ENCODE results near the gene CACTIN. TPM values are rescaled to one million over a fixed set of nuclear protein-coding genes. Genes with fewer than 3 reads are reported as not detected.

The CACTIN gene
- total and polyA plus RNA-seq, 4 experiments from 2014 or later: 4.4 to 50.4 (median 30.1) TPM

DNA sequence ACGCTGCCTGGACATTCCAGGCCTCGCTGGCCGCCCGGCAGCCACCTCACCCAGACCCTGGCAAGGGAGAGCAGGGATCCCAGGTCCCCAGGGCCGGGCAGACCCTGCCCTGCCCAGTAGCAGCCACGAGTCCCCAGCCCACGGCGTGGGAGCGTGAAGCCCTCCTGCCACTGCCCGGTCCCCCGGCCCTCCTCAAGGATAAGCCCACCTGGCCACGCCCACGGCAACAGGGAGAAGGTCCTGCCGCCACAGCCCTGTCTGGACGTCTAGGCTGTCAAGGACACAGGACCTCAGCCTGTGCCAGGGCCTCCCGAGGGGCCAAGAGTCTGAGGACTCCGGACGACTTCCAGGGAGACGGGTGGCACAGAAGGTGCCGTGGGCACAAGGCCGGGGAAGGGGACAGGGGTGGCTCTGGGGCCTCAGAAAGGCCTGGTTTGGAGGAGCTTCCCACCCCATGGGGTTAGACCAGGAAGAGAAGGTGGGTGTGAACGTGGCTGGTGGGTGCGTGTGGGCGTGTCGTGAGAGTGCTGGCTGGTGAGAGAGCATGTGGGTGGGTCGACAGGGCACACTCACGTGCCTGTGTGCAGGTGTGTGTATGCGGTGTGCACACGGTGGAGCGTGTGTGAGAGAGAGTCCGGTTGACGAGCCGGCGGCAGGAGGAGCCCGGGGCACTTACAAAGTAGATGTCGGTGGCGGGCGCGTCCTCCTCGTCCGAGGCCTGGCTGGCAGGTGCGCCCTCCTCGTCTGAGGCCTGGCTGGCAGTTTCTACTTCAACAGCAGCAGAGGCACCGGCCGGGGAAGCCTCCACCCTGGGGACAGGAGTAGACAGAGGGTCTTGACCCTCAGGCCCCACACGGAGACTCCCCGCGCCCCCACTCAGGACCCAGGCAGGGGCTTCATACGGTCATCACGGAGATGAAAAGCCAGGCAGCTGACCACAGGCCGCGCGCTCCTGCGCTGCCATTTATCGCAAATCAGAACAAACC lies 11.9 kb upstream of the CACTIN start:
- POLR2A ChIA-PET (ENCODE audit: partially characterized antibody): no interaction called here
- Mint-ChIP-seq H3K27ac (no peak overlapping the region), H3K27me3 (no peaks in the 10 kb centered on the region), H3K36me3 (peaks cover 15 to 19% of the 10 kb centered on the region in 2 donors), H3K9me3 (no peaks in the 10 kb centered on the region), H3K4me1 (no peaks in the 10 kb centered on the region), H3K4me3 (no peak overlapping the region)
- intact Hi-C loops (cut with micrococcal nuclease): no loop called here
- Histone ChIP-seq H3K4me3 (ENCODE audit: low read length in 2 of 2) (no peak overlapping the region), H3K27ac (ENCODE audit: low read depth, low read length) (no peak overlapping the region), H3K4me1 (ENCODE audit: insufficient read depth, low read length) (no peaks in the 10 kb centered on the region), H3K27me3 (ENCODE audit: insufficient read depth, low read length) (no peaks in the 10 kb centered on the region), H3K9me3 (ENCODE audit: control insufficient read depth in 1 of 2, low read length in 2 of 2) (no peaks in the 10 kb centered on the region), H3K36me3 (ENCODE audit: insufficient read depth, low read length) (no peaks in the 10 kb centered on the region)
- CTCF ChIA-PET (ENCODE audit: partially characterized antibody): no interaction called here
- DNase-seq: no peak

DNA sequence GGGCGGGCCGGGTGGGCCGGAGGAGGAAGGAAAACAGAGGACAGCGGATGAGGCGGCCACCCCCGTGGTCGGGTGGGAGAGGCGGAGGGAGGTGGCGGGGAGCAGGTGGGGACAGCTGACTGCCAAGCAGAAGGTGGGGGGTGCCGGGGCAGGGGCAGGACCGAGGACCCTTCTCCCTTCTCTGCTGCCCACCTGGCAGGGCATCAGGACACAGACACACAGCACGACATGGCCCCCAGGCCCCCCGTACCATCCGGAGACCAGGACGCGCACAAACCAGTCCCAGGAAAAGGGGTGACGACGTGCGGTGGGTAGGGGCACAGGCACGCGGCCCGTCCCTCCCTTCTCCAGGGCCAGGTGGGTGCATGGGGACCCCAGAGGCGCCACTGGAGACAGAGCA lies 11.0 kb upstream of the CACTIN start:
- Mint-ChIP-seq H3K4me1 (no peaks in the 10 kb centered on the region), H3K36me3 (peaks cover 15 to 18% of the 10 kb centered on the region in 2 donors), H3K9me3 (no peaks in the 10 kb centered on the region), H3K27me3 (no peaks in the 10 kb centered on the region), H3K4me3 (no peak overlapping the region), H3K27ac (no peak overlapping the region)
- Histone ChIP-seq H3K9me3 (ENCODE audit: control insufficient read depth in 1 of 2, low read length in 2 of 2) (no peaks in the 10 kb centered on the region), H3K27me3 (ENCODE audit: insufficient read depth, low read length) (no peaks in the 10 kb centered on the region), H3K36me3 (ENCODE audit: insufficient read depth, low read length) (no peaks in the 10 kb centered on the region), H3K4me3 (ENCODE audit: low read length in 2 of 2) (no peak overlapping the region), H3K4me1 (ENCODE audit: insufficient read depth, low read length) (no peaks in the 10 kb centered on the region), H3K27ac (ENCODE audit: low read depth, low read length) (no peak overlapping the region)
- no peak for DNase-seq
- ChIA-PET POLR2A (ENCODE audit: partially characterized antibody) (no interaction called here), CTCF (ENCODE audit: partially characterized antibody) (no interaction called here)
- intact Hi-C loops (cut with micrococcal nuclease): no loop called here

DNA sequence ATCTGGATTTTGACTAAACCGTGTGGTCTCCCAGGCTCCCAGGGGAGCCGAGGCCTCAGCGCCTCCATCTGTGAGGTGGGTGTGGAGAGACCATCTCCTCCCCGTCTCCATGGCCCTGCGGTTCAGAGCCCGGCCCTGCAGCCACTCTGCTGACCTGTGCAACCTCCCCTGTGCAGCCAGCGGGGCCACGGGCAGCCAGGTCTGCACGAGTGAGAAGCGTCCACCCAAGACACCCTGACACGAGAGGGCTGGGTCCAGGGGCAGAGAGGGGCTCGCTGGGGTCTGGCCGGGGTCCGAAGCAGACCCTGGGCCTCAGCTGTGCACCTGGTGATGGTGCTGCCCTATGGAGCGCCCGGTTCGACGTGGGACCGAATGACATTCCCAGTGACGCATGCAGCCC lies 10.4 kb upstream of the CACTIN start:
- Histone ChIP-seq H3K36me3 (ENCODE audit: insufficient read depth, low read length) (no peaks in the 10 kb centered on the region), H3K27me3 (ENCODE audit: insufficient read depth, low read length) (no peaks in the 10 kb centered on the region), H3K27ac (ENCODE audit: low read depth, low read length) (no peak overlapping the region), H3K4me3 (ENCODE audit: low read length in 2 of 2) (no peak overlapping the region), H3K4me1 (ENCODE audit: insufficient read depth, low read length) (no peaks in the 10 kb centered on the region), H3K9me3 (ENCODE audit: control insufficient read depth in 1 of 2, low read length in 2 of 2) (no peaks in the 10 kb centered on the region)
- no peaks in the 10 kb centered on the region for H3K27me3 Mint-ChIP-seq
- peaks cover 14 to 15% of the 10 kb centered on the region in 2 donors for H3K36me3 Mint-ChIP-seq
- no peak overlapping the region for H3K27ac Mint-ChIP-seq
- H3K9me3 Mint-ChIP-seq: no peaks in the 10 kb centered on the region
- DNase-seq: no peak
- intact Hi-C loops (cut with micrococcal nuclease): no loop called here
- CTCF ChIA-PET (ENCODE audit: partially characterized antibody): no interaction called here
- no peak overlapping the region for H3K4me3 Mint-ChIP-seq
- no peaks in the 10 kb centered on the region for H3K4me1 Mint-ChIP-seq
- POLR2A ChIA-PET (ENCODE audit: partially characterized antibody): interaction anchor here (0.5 kb wide), 1 partner anchor 350 kb away, joined by 3 read pairs; no protein-coding TSS in a partner anchor

GRCh38 chr19:3636506-3636905 lies 9.9 kb upstream of the CACTIN start:
- Mint-ChIP-seq H3K27me3 (no peaks in the 10 kb centered on the region), H3K4me3 (no peak overlapping the region), H3K9me3 (no peaks in the 10 kb centered on the region), H3K36me3 (peaks cover 14 to 15% of the 10 kb centered on the region in 2 donors), H3K4me1 (no peaks in the 10 kb centered on the region), H3K27ac (peak overlapping the region in 1 of 7 donors; percentile 79)
- POLR2A ChIA-PET (ENCODE audit: partially characterized antibody): interaction anchor here (0.5 kb wide), 1 partner anchor 351 kb away, joined by 3 read pairs; no protein-coding TSS in a partner anchor
- intact Hi-C loops (cut with micrococcal nuclease): no loop called here
- no peak for DNase-seq
- Histone ChIP-seq H3K4me1 (ENCODE audit: insufficient read depth, low read length) (no peaks in the 10 kb centered on the region), H3K4me3 (ENCODE audit: low read length in 2 of 2) (no peak overlapping the region), H3K36me3 (ENCODE audit: insufficient read depth, low read length) (no peaks in the 10 kb centered on the region), H3K9me3 (ENCODE audit: control insufficient read depth in 1 of 2, low read length in 2 of 2) (no peaks in the 10 kb centered on the region), H3K27ac (ENCODE audit: low read depth, low read length) (no peak overlapping the region), H3K27me3 (ENCODE audit: insufficient read depth, low read length) (no peaks in the 10 kb centered on the region)
- CTCF ChIA-PET (ENCODE audit: partially characterized antibody): no interaction called here

GRCh38 chr19:3634496-3635045 lies 8.0 kb upstream of the CACTIN start:
- POLR2A ChIA-PET (ENCODE audit: partially characterized antibody): no interaction called here
- Histone ChIP-seq H3K4me1 (ENCODE audit: insufficient read depth, low read length) (no peaks in the 10 kb centered on the region), H3K4me3 (ENCODE audit: low read length in 2 of 2) (no peak overlapping the region), H3K27ac (ENCODE audit: low read depth, low read length) (no peak overlapping the region), H3K27me3 (ENCODE audit: insufficient read depth, low read length) (no peaks in the 10 kb centered on the region), H3K36me3 (ENCODE audit: insufficient read depth, low read length) (no peaks in the 10 kb centered on the region), H3K9me3 (ENCODE audit: control insufficient read depth in 1 of 2, low read length in 2 of 2) (no peaks in the 10 kb centered on the region)
- no peaks in the 10 kb centered on the region for H3K9me3 Mint-ChIP-seq
- intact Hi-C loops (cut with micrococcal nuclease): no loop called here
- no peak overlapping the region for H3K4me3 Mint-ChIP-seq
- H3K27ac Mint-ChIP-seq: peak overlapping the region in 1 of 7 donors; percentile 68
- peaks cover 0 to 2% (median 0%) of the 10 kb centered on the region in 4 donors for H3K4me1 Mint-ChIP-seq
- CTCF ChIA-PET (ENCODE audit: partially characterized antibody): no interaction called here
- peak in 1 of 5 donors; percentile 27 for DNase-seq
- H3K27me3 Mint-ChIP-seq: no peaks in the 10 kb centered on the region
- peaks cover 9 to 11% of the 10 kb centered on the region in 2 donors for H3K36me3 Mint-ChIP-seq

- ChIA-PET POLR2A (ENCODE audit: partially characterized antibody) (no interaction called here), CTCF (ENCODE audit: partially characterized antibody) (no interaction called here)
- no peaks in the 10 kb centered on the region for H3K36me3 ChIP-seq (ENCODE audit: insufficient read depth, low read length)
- no peaks in the 10 kb centered on the region for H3K9me3 ChIP-seq (ENCODE audit: control insufficient read depth in 1 of 2, low read length in 2 of 2)
- H3K4me1 ChIP-seq (ENCODE audit: insufficient read depth, low read length): no peaks in the 10 kb centered on the region
- H3K27ac Mint-ChIP-seq: no peak overlapping the region
- no peaks in the 10 kb centered on the region for H3K27me3 Mint-ChIP-seq
- peaks cover 0 to 2% (median 0%) of the 10 kb centered on the region in 4 donors for H3K4me1 Mint-ChIP-seq
- H3K9me3 Mint-ChIP-seq: no peaks in the 10 kb centered on the region
- peaks cover 5 to 7% of the 10 kb centered on the region in 2 donors for H3K36me3 Mint-ChIP-seq
- peak in 1 of 5 donors; percentile 26 for DNase-seq
- H3K4me3 ChIP-seq (ENCODE audit: low read length in 2 of 2): no peak overlapping the region
- H3K4me3 Mint-ChIP-seq: no peak overlapping the region
- H3K27me3 ChIP-seq (ENCODE audit: insufficient read depth, low read length): no peaks in the 10 kb centered on the region
- no peak overlapping the region for H3K27ac ChIP-seq (ENCODE audit: low read depth, low read length)
- intact Hi-C loops (cut with micrococcal nuclease): no loop called here
Observed at GRCh38 chr19:3633559-3633988, 7.0 kb upstream of the CACTIN start.

DNA sequence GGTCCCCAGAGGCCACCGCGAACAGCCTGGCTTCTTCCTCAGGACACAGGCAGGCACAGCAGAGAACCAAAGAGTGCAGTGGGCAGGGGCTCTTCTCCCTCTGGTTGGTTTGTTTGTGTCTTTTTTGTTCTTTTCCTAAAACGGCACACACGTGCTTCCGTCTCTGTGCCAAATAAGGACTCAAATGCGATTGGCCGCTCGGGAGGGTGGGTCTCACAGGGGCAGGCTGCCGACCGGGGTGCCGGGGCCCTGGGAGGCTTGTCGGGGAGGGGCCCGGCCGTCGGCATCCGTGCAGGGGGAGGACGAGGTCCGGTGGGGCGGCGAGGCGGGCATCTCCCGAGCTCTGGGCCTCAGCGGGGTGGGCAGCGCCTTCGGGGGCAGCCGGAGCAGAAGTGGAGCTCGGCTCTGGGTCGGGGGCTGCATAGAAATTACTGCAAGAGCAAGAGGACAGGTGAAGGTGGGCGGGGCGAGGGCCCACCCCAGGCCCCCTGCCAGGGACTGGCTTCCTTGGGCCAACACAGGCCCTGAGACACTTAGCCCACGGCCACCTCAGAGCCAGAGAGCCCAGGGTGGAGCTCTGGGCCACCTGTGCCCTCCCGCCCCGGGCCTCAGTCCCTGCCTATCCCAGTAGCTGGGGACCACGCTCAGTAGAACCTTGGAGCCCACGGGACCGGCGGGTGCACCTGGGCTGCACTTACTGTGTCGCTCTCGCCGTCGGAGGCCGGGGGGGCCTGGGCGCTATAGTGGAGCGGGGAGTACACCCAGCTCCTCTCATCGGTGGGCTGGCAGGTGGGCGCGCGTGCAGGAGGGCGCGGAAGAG lies 6.4 kb upstream of the CACTIN start:
- H3K4me3 ChIP-seq (ENCODE audit: low read length in 2 of 2): no peak overlapping the region
- Mint-ChIP-seq H3K36me3 (peaks cover 3 to 5% of the 10 kb centered on the region in 2 donors), H3K4me1 (peaks cover 0 to 2% (median 0%) of the 10 kb centered on the region in 4 donors), H3K4me3 (no peak overlapping the region), H3K9me3 (no peaks in the 10 kb centered on the region), H3K27me3 (no peaks in the 10 kb centered on the region), H3K27ac (peak overlapping the region in 1 of 7 donors; percentile 42)
- POLR2A ChIA-PET (ENCODE audit: partially characterized antibody): no interaction called here
- CTCF ChIA-PET (ENCODE audit: partially characterized antibody): no interaction called here
- no peaks in the 10 kb centered on the region for H3K9me3 ChIP-seq (ENCODE audit: control insufficient read depth in 1 of 2, low read length in 2 of 2)
- intact Hi-C loops (cut with micrococcal nuclease): no loop called here
- H3K27ac ChIP-seq (ENCODE audit: low read depth, low read length): no peak overlapping the region
- no peaks in the 10 kb centered on the region for H3K36me3 ChIP-seq (ENCODE audit: insufficient read depth, low read length)
- H3K4me1 ChIP-seq (ENCODE audit: insufficient read depth, low read length): no peaks in the 10 kb centered on the region
- no peak for DNase-seq
- H3K27me3 ChIP-seq (ENCODE audit: insufficient read depth, low read length): no peaks in the 10 kb centered on the region

Measured in CD4-positive, alpha-beta memory T cell (primary cell).